BE2C (cell line): ENCODE measurements around the gene BCKDHB. TPM values are rescaled to one million over a fixed set of nuclear protein-coding genes. Genes with fewer than 3 reads are reported as not detected.
"Not testable (repeated sequence)": the region's sequence is repeated elsewhere in the genome, so short reads cannot be mapped to it uniquely, and the experiment has no call there.

Experiments used
- DNase-seq: peaks from one replicate; pipeline ENCODE4 v3.0.0-alpha.2; 2020
- H3K27me3 ChIP-seq: fragments of 250-450 bp; sonication (Bioruptor Pico); 2 replicates; pipeline ENCODE4 v1.5.1; 2020; ENCODE audit warnings: mild to moderate bottlenecking
- H3K36me3 ChIP-seq: fragments of 250-450 bp; sonication (Bioruptor Pico); 2 replicates; pipeline ENCODE4 v1.5.1; 2020; ENCODE audit warnings: mild to moderate bottlenecking
- H3K4me1 ChIP-seq: fragments of 250-450 bp; sonication (Bioruptor Pico); 2 replicates; pipeline ENCODE4 v1.5.1; 2020
- H3K4me3 ChIP-seq: 2 replicates; pipeline ENCODE4 v1.5.1; 2011; ENCODE audit warnings: low read depth, low read length
- H3K9me3 ChIP-seq: fragments of 250-450 bp; sonication (Bioruptor Pico); 2 replicates; pipeline ENCODE4 v1.5.1; 2020
- CTCF ChIP-seq: IDR thresholded peaks from 2 replicates; pipeline ENCODE4 v1.5.1; 2012; ENCODE audit warnings: mild to moderate bottlenecking, low read depth, low read length
- polyA plus RNA-seq: library from polyadenylated mRNA; unstranded; fragments of >200 nt; gene quantifications from one replicate; pipeline ENCODE4 v1.2.1, GENCODE V29; 2012; ENCODE audit warnings: low read depth, missing spikeins; ENCODE audit not compliant: insufficient read length, insufficient read depth

The BCKDHB gene
- 5.0 TPM for polyA plus RNA-seq

GRCh38 chr6:80106418-80107235 is at the start of gene BCKDHB:
Gene BCKDHB, plus strand, starts transcription at chr6:80106671. Its CDS starts 23 bp downstream, at chr6:80106694.
- DNase-seq = peak; percentile 99
- no peaks in the 10 kb centered on the region for H3K9me3 ChIP-seq
- H3K4me3 ChIP-seq = peak within 1 kb of the TSS; percentile 95
- H3K27me3 ChIP-seq = no peaks in the 10 kb centered on the region
- no peaks in the 10 kb centered on the region for H3K4me1 ChIP-seq
- no peaks in the 10 kb centered on the region for H3K36me3 ChIP-seq
- no peak for TF ChIP-seq CTCF

- Histone ChIP-seq H3K27me3 (no peaks in the 10 kb centered on the region), H3K4me3 (no peak overlapping the region), H3K9me3 (no peaks in the 10 kb centered on the region; the same call in 1 of the 2 replicates), H3K36me3 (no peaks in the 10 kb centered on the region), H3K4me1 (no peaks in the 10 kb centered on the region)
- TF ChIP-seq CTCF = no peak
- DNase-seq = no peak
Measured at GRCh38 chr6:80060774-80061173, 45.7 kb upstream of the BCKDHB start.

- DNase-seq, H3K9me3 ChIP-seq, H3K4me1 ChIP-seq, H3K36me3 ChIP-seq, H3K27me3 ChIP-seq, H3K4me3 ChIP-seq: not testable (repeated sequence)
Measured at GRCh38 chr6:80068146-80068545, 38.3 kb upstream of the BCKDHB start.

- not testable (repeated sequence) for H3K36me3 ChIP-seq, DNase-seq, H3K27me3 ChIP-seq, H3K9me3 ChIP-seq, H3K4me1 ChIP-seq, H3K4me3 ChIP-seq
Measured at GRCh38 chr6:80070431-80070830, 36.0 kb upstream of the BCKDHB start.

- TF ChIP-seq CTCF = no peak
- Histone ChIP-seq H3K4me3 (no peak overlapping the region), H3K4me1 (no peaks in the 10 kb centered on the region), H3K9me3 (no peaks in the 10 kb centered on the region), H3K27me3 (no peaks in the 10 kb centered on the region), H3K36me3 (no peaks in the 10 kb centered on the region)
- no peak for DNase-seq
Measured at GRCh38 chr6:80077067-80077466, 29.4 kb upstream of the BCKDHB start.

- DNase-seq = no peak
- no peak for TF ChIP-seq CTCF
- Histone ChIP-seq H3K9me3 (no peaks in the 10 kb centered on the region), H3K27me3 (no peaks in the 10 kb centered on the region), H3K4me1 (no peaks in the 10 kb centered on the region), H3K36me3 (no peaks in the 10 kb centered on the region), H3K4me3 (no peak overlapping the region)
Measured at GRCh38 chr6:80088637-80089036, 17.8 kb upstream of the BCKDHB start.

GRCh38 chr6:80091506-80091905 is 15.0 kb upstream of the BCKDHB start:
- no peak for DNase-seq
- Histone ChIP-seq H3K27me3 (no peaks in the 10 kb centered on the region), H3K9me3 (no peaks in the 10 kb centered on the region), H3K36me3 (no peaks in the 10 kb centered on the region), H3K4me1 (peaks cover 4% of the 10 kb centered on the region), H3K4me3 (no peak overlapping the region)
- TF ChIP-seq CTCF = no peak
